K562 (cell line): ENCODE results near the gene BPTF. TPM values are rescaled to one million over a fixed set of nuclear protein-coding genes. Genes with fewer than 3 reads are reported as not detected.

ENCODE experiments used
- CBFA2T2 ChIP-seq: fragments of 450-650 bp; conservative IDR thresholded peaks from 2 replicates; pipeline ENCODE4 v1.6.1; 2017; ENCODE audit warnings: mild to moderate bottlenecking
- CREB1 ChIP-seq, 2 experiments: sonication (generic) in 1 of 2; formaldehyde crosslinking in 1 of 2; IDR thresholded peaks; 2 replicates each; pipeline versions ENCODE4 v1.6.1 to v1.8.0; 2012 to 2022; ENCODE audit warnings: inconsistent platforms in 1 of 2, mild to moderate bottlenecking in 1 of 2, missing genetic modification reagents in 1 of 2, moderate library complexity in 1 of 2
- HEY1 ChIP-seq: fragments of 250-450 bp; sonication (Bioruptor Pico); IDR thresholded peaks from 2 replicates; pipeline ENCODE4 v1.5.0; 2020; ENCODE audit warnings: mild to moderate bottlenecking, moderate library complexity, borderline replicate concordance
- NEUROD1 ChIP-seq: fragments of 150-350 bp; IDR thresholded peaks from 2 replicates; pipeline ENCODE4 v1.6.1; 2014; ENCODE audit warnings: borderline replicate concordance, low read length, low read depth; ENCODE audit not compliant: partially characterized antibody
- ZNF609 ChIP-seq: sonication (generic); formaldehyde crosslinking; IDR thresholded peaks from 2 replicates; pipeline ENCODE4 v1.8.1; 2023; ENCODE audit warnings: missing genetic modification reagents, mild to moderate bottlenecking, borderline replicate concordance
- polyA plus RNA-seq, 8 experiments: library from polyadenylated mRNA; depleted of rRNA in 4 of 8; stranded (reverse) in 5 of 8; unstranded in 3 of 8; fragments of >200 nt; fragmentation: Nextera tagmentation in 2 of 8; fragmentation: Illumina TruSeq in 1 of 8; extraction: Ambion mirVana in 2 of 8; extraction: Trizol in 1 of 8; gene quantifications; 2 replicates each; pipeline versions ENCODE4 v1.2.1 to v1.2.3, GENCODE V29; 2011 to 2014; ENCODE audit warnings: inconsistent platforms in 1 of 8, missing spikeins in 1 of 8
- total RNA-seq, 7 experiments: library from RNA; depleted of rRNA in 6 of 7; stranded (reverse); fragments of >200 nt in 6 of 7; fragmentation: Illumina TruSeq in 2 of 7; extraction: Trizol in 2 of 7; gene quantifications; 2 replicates each; pipeline versions ENCODE4 v1.2.1 to v1.2.3, GENCODE V29; 2011 to 2021; ENCODE audit warnings: low replicate concordance in 1 of 7
- TF ChIP-seq, protein P1 (sequence below): fragments of 200-600 bp; sonication (generic); IDR thresholded peaks from one replicate; pipeline ENCODE4 v1.6.1; 2012; ENCODE audit warnings: mild to moderate bottlenecking, low read depth, low read length, inconsistent platforms
- TF ChIP-seq, protein P2 (sequence below): IDR thresholded peaks from 2 replicates; pipeline ENCODE4 v1.6.1; 2011; ENCODE audit not compliant: insufficient read length; ENCODE audit errors: extremely low read depth

BPTF gene
- total and polyA plus RNA-seq, 9 of the 15 experiments (the other 6 are each of a cell fraction or from before 2014, with no cell fraction given) = 12.5 to 52.1 (median 26.9) TPM

DNA sequence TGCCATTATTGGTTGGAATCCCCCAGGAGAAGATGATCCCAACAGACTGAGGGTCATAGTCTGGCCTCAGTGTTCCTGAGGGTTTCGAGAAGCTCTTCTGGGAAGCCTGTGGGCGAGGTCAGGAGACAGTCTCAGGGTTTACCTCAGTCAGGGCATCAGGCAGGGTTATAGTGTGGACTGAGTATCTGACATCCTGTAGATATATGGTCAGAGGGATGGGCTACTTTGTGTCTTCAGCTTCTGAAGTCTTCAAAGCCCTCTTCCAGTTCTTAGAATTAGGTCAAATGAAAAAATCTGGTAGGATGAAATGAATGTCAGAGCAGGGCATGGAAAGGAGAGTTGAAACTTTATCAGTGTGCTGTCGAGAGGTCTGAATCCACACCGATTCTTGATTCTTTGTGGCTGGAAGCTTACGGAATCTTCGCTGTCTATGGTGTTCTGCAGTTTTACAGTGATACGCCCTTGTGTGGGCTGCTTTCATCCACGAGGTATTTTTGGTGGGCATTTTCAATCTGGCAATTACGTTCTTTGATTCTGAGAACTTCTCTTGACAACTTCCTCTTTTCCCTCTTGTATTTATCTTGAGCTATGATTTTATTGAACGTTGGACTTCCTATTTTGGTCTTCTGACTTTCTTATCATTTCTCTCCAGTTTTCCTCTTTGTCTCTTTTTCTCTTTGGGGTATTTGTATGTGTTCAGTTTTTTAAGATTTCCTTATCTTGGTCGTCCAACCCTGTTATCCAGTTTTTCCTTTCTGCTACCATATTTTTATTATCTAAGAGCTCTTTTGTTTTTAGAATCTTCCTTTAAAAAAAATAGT lies 30.4 kb downstream of the BPTF start (continued):
- no peak for TF ChIP-seq NEUROD1
- TF ChIP-seq, protein P1, sequence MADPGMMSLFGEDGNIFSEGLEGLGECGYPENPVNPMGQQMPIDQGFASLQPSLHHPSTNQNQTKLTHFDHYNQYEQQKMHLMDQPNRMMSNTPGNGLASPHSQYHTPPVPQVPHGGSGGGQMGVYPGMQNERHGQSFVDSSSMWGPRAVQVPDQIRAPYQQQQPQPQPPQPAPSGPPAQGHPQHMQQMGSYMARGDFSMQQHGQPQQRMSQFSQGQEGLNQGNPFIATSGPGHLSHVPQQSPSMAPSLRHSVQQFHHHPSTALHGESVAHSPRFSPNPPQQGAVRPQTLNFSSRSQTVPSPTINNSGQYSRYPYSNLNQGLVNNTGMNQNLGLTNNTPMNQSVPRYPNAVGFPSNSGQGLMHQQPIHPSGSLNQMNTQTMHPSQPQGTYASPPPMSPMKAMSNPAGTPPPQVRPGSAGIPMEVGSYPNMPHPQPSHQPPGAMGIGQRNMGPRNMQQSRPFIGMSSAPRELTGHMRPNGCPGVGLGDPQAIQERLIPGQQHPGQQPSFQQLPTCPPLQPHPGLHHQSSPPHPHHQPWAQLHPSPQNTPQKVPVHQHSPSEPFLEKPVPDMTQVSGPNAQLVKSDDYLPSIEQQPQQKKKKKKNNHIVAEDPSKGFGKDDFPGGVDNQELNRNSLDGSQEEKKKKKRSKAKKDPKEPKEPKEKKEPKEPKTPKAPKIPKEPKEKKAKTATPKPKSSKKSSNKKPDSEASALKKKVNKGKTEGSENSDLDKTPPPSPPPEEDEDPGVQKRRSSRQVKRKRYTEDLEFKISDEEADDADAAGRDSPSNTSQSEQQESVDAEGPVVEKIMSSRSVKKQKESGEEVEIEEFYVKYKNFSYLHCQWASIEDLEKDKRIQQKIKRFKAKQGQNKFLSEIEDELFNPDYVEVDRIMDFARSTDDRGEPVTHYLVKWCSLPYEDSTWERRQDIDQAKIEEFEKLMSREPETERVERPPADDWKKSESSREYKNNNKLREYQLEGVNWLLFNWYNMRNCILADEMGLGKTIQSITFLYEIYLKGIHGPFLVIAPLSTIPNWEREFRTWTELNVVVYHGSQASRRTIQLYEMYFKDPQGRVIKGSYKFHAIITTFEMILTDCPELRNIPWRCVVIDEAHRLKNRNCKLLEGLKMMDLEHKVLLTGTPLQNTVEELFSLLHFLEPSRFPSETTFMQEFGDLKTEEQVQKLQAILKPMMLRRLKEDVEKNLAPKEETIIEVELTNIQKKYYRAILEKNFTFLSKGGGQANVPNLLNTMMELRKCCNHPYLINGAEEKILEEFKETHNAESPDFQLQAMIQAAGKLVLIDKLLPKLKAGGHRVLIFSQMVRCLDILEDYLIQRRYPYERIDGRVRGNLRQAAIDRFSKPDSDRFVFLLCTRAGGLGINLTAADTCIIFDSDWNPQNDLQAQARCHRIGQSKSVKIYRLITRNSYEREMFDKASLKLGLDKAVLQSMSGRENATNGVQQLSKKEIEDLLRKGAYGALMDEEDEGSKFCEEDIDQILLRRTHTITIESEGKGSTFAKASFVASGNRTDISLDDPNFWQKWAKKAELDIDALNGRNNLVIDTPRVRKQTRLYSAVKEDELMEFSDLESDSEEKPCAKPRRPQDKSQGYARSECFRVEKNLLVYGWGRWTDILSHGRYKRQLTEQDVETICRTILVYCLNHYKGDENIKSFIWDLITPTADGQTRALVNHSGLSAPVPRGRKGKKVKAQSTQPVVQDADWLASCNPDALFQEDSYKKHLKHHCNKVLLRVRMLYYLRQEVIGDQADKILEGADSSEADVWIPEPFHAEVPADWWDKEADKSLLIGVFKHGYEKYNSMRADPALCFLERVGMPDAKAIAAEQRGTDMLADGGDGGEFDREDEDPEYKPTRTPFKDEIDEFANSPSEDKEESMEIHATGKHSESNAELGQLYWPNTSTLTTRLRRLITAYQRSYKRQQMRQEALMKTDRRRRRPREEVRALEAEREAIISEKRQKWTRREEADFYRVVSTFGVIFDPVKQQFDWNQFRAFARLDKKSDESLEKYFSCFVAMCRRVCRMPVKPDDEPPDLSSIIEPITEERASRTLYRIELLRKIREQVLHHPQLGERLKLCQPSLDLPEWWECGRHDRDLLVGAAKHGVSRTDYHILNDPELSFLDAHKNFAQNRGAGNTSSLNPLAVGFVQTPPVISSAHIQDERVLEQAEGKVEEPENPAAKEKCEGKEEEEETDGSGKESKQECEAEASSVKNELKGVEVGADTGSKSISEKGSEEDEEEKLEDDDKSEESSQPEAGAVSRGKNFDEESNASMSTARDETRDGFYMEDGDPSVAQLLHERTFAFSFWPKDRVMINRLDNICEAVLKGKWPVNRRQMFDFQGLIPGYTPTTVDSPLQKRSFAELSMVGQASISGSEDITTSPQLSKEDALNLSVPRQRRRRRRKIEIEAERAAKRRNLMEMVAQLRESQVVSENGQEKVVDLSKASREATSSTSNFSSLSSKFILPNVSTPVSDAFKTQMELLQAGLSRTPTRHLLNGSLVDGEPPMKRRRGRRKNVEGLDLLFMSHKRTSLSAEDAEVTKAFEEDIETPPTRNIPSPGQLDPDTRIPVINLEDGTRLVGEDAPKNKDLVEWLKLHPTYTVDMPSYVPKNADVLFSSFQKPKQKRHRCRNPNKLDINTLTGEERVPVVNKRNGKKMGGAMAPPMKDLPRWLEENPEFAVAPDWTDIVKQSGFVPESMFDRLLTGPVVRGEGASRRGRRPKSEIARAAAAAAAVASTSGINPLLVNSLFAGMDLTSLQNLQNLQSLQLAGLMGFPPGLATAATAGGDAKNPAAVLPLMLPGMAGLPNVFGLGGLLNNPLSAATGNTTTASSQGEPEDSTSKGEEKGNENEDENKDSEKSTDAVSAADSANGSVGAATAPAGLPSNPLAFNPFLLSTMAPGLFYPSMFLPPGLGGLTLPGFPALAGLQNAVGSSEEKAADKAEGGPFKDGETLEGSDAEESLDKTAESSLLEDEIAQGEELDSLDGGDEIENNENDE = no peak
- no peak for TF ChIP-seq ZNF609 (CRISPR knock-in tag)
- no peak for TF ChIP-seq CREB1 (IDR thresholded peaks at IDR 0.05)
- TF ChIP-seq CREB1 (CRISPR knock-in tag; IDR thresholded peaks at IDR 0.05) = no peak
- TF ChIP-seq HEY1 (CRISPR knock-in tag) = no peak
- TF ChIP-seq, protein P2, sequence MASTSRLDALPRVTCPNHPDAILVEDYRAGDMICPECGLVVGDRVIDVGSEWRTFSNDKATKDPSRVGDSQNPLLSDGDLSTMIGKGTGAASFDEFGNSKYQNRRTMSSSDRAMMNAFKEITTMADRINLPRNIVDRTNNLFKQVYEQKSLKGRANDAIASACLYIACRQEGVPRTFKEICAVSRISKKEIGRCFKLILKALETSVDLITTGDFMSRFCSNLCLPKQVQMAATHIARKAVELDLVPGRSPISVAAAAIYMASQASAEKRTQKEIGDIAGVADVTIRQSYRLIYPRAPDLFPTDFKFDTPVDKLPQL = no peak
- TF ChIP-seq CBFA2T2 = peak; percentile 94
